SK-N-SH treated with all-trans-retinoic acid at 6 μM for 48 hours (cell line): Measurements from ENCODE around the gene UROS.

Experiments used
- ATAC-seq: fragments of 200-7000 bp; cut with Tn5 transposase; 3 replicates; pipeline ENCODE4 v1.9.1; 2020; ENCODE audit warnings: mild to moderate bottlenecking, moderate library complexity
- ARNTL ChIP-seq: fragments of 450-650 bp; formaldehyde crosslinking; IDR thresholded peaks from 2 replicates; pipeline ENCODE4 v1.5.0; 2020; ENCODE audit warnings: low read depth, mild to moderate bottlenecking, moderate library complexity, borderline replicate concordance
- BACH2 ChIP-seq: fragments of 250-450 bp; sonication (Bioruptor Pico); IDR thresholded peaks from 2 replicates; pipeline ENCODE4 v1.9.0; 2021; ENCODE audit warnings: mild to moderate bottlenecking, borderline replicate concordance
- CREB5 ChIP-seq: fragments of 250-450 bp; sonication (Bioruptor Pico); IDR thresholded peaks from 2 replicates; pipeline ENCODE4 v1.5.1; 2020; ENCODE audit warnings: low read depth, mild to moderate bottlenecking, moderate library complexity
- CSDC2 ChIP-seq: fragments of 250-450 bp; sonication (Bioruptor Pico); IDR thresholded peaks from 2 replicates; pipeline ENCODE4 v1.5.0; 2020; ENCODE audit warnings: mild to moderate bottlenecking, moderate library complexity
- CSRNP3 ChIP-seq: fragments of 250-450 bp; sonication (Bioruptor Pico); IDR thresholded peaks from 2 replicates; pipeline ENCODE4 v1.5.1; 2021; ENCODE audit warnings: mild to moderate bottlenecking, moderate library complexity
- ESRRG ChIP-seq: fragments of 250-450 bp; sonication (Bioruptor Pico); IDR thresholded peaks from 2 replicates; pipeline ENCODE4 v1.6.1; 2021; ENCODE audit warnings: mild to moderate bottlenecking
- GLIS3 ChIP-seq: fragments of 250-450 bp; sonication (Bioruptor Pico); IDR thresholded peaks from 2 replicates; pipeline ENCODE4 v1.5.0; 2020; ENCODE audit warnings: mild to moderate bottlenecking, moderate library complexity
- OSR1 ChIP-seq: fragments of 250-450 bp; sonication (Bioruptor Pico); IDR thresholded peaks from 2 replicates; pipeline ENCODE4 v1.8.0; 2022; ENCODE audit warnings: moderate library complexity, mild to moderate bottlenecking, inconsistent platforms
- POU6F1 ChIP-seq: fragments of 250-450 bp; sonication (Bioruptor Pico); IDR thresholded peaks from 2 replicates; pipeline ENCODE4 v1.8.0; 2021; ENCODE audit warnings: low read depth, mild to moderate bottlenecking, moderate library complexity, borderline replicate concordance
- RARB ChIP-seq: fragments of 250-450 bp; sonication (Bioruptor Pico); IDR thresholded peaks from 2 replicates; pipeline ENCODE4 v1.8.0; 2021; ENCODE audit warnings: mild to moderate bottlenecking, moderate library complexity
- TCF4 ChIP-seq: fragments of 250-450 bp; sonication (Bioruptor Pico); IDR thresholded peaks from 2 replicates; pipeline ENCODE4 v1.8.0; 2021; ENCODE audit warnings: mild to moderate bottlenecking, moderate library complexity, borderline replicate concordance
- TOX ChIP-seq: fragments of 250-450 bp; sonication (Bioruptor Pico); IDR thresholded peaks from 2 replicates; pipeline ENCODE4 v1.8.0; 2021; ENCODE audit warnings: mild to moderate bottlenecking, moderate library complexity, borderline replicate concordance
- ZC3H10 ChIP-seq: fragments of 250-450 bp; sonication (Bioruptor Pico); IDR thresholded peaks from 2 replicates; pipeline ENCODE4 v1.5.1; 2021; ENCODE audit warnings: mild to moderate bottlenecking, moderate library complexity
- ZFP3 ChIP-seq: fragments of 250-450 bp; sonication (Bioruptor Pico); IDR thresholded peaks from 2 replicates; pipeline ENCODE4 v1.5.0; 2020; ENCODE audit warnings: mild to moderate bottlenecking, moderate library complexity
- ZFP30 ChIP-seq: fragments of 450-650 bp; formaldehyde crosslinking; IDR thresholded peaks from 2 replicates; pipeline ENCODE4 v1.5.0; 2022; ENCODE audit warnings: mild to moderate bottlenecking, moderate library complexity
- ZNF565 ChIP-seq: fragments of 450-650 bp; formaldehyde crosslinking; conservative IDR thresholded peaks from 2 replicates; pipeline ENCODE4 v1.5.0; 2020; ENCODE audit warnings: low read depth, mild to moderate bottlenecking, moderate library complexity
- ZNF70 ChIP-seq: fragments of 450-650 bp; formaldehyde crosslinking; IDR thresholded peaks from 2 replicates; pipeline ENCODE4 v1.5.0; 2020; ENCODE audit warnings: mild to moderate bottlenecking, moderate library complexity
- ZNF8 ChIP-seq: fragments of 450-650 bp; formaldehyde crosslinking; IDR thresholded peaks from 2 replicates; pipeline ENCODE4 v1.5.0; 2020; ENCODE audit warnings: mild to moderate bottlenecking, moderate library complexity
- TF ChIP-seq, protein P1 (sequence below): fragments of 250-450 bp; sonication (Bioruptor Pico); IDR thresholded peaks from 2 replicates; pipeline ENCODE4 v1.8.0; 2020; ENCODE audit warnings: mild to moderate bottlenecking, moderate library complexity, borderline replicate concordance
- TF ChIP-seq, protein P2 (sequence below): fragments of 250-450 bp; sonication (Bioruptor Pico); IDR thresholded peaks from 2 replicates; pipeline ENCODE4 v1.5.0; 2020; ENCODE audit warnings: mild to moderate bottlenecking, moderate library complexity

The UROS gene

DNA sequence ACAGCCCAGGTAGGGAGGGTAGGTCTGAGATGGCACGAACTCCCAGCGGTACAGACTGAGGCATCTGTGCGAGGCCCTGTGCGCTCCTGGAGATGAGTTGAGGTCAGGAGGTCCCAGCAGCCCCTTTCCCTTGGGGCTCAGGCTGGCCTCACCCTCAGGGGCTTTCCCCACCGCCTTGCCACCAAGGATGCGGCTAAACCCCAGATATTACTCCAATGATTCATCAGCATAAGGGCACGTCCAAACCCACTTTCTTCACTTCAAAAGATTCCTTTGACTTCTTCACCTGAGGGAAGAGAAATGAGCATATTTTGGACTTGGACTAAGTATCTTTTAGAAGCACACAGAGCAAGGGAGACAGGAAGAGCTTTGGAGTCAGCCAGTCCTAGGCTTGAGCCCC, 20.3 kb downstream of the UROS start:
- TF ChIP-seq ZFP30 (CRISPR knock-in tag) (no peak), ZC3H10 (CRISPR knock-in tag) (no peak), OSR1 (CRISPR knock-in tag) (no peak), TCF4 (CRISPR knock-in tag) (no peak), ZNF8 (CRISPR knock-in tag) (no peak), RARB (CRISPR knock-in tag) (no peak), CREB5 (no peak), ZFP3 (CRISPR knock-in tag) (no peak), ESRRG (CRISPR knock-in tag) (no peak), ARNTL (CRISPR knock-in tag) (no peak), GLIS3 (CRISPR knock-in tag) (no peak)
- TF ChIP-seq, all 23 proteins: peak for 0
- ATAC-seq, result no peak

DNA sequence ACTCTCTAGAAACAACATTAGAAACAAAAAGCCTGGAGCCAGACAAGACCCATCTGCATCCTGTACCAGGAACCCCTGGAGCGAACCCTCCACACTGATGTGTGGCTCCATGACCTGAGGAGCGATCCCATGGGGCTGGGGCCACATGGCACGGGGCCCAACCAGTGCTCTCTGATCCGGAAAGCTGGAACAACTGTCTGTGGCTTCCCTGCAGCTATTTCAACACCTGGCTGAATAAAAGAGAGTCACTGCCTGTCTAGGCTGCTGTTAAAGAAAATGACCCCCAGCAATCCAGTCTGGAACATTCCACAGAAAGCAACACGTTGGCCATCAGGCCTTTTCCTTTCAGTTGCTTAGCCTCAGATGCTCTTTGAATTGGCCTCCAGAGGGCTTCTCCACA, 20.9 kb downstream of the UROS start:
- TF ChIP-seq ZC3H10 (CRISPR knock-in tag) (no peak), POU6F1 (CRISPR knock-in tag) (no peak), ESRRG (CRISPR knock-in tag) (no peak), BACH2 (CRISPR knock-in tag) (no peak), TOX (CRISPR knock-in tag) (no peak), ZNF8 (CRISPR knock-in tag) (no peak)
- no peak for ATAC-seq

DNA sequence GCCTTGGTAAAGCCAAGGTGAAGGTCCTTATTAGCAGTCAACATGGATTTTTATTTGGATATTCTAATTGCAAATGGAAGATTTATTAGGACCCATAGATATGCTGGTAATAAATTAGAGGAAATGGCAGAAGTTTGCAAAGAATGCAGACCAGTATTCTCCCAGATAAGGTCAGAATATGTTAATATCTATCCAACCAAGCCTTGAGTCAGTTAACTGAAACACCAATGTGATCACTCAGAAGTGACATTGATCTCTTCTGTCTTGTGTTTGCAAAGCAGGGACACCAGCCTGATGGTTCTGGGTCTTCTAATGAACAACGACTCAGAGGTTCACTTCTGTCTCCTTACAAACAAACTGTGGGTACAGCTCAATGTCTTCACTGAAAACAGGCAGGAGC, 21.5 kb downstream of the UROS start:
- no peak for ATAC-seq
- TF ChIP-seq, protein P1, sequence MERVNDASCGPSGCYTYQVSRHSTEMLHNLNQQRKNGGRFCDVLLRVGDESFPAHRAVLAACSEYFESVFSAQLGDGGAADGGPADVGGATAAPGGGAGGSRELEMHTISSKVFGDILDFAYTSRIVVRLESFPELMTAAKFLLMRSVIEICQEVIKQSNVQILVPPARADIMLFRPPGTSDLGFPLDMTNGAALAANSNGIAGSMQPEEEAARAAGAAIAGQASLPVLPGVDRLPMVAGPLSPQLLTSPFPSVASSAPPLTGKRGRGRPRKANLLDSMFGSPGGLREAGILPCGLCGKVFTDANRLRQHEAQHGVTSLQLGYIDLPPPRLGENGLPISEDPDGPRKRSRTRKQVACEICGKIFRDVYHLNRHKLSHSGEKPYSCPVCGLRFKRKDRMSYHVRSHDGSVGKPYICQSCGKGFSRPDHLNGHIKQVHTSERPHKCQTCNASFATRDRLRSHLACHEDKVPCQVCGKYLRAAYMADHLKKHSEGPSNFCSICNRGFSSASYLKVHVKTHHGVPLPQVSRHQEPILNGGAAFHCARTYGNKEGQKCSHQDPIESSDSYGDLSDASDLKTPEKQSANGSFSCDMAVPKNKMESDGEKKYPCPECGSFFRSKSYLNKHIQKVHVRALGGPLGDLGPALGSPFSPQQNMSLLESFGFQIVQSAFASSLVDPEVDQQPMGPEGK (CRISPR knock-in tag), result no peak

DNA sequence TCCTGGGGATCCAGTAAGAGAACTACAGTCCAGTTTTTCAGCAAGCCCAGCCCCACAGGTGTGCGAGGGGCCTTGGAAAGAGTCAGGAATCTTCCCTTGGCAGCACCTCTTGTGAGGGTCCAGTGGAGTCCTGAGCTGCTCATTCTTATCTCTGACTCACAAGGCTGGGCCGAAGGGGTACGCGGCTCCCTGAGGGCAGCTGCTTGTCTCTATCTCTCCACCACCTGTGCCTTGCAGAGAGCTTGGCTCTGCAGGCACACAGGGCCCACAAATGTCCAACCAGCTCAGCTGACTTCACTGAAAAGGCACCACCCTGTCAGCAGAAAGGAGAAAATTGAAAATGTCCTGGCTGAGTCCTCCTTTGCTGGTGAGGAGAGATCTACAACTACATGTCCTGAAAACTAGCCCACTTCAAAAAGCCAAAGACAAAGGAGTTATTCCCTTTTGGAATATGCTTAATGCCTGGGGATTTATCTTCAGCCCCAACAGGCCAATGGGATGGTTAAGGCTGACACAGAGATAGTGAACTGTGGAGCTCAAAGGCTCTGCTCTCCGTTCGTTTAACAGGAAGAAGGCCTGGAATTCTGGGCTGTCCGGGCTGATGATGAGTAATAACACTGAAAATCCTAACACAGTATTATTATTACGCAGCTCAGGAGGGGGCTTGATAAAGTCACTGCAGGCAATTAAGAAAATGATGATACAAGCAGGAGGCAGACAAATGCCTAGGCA, 23.4 kb downstream of the UROS start:
- ATAC-seq, result no peak
- TF ChIP-seq ZNF8 (CRISPR knock-in tag) (no peak), CSDC2 (CRISPR knock-in tag) (no peak), ZNF70 (CRISPR knock-in tag) (no peak), ESRRG (CRISPR knock-in tag) (no peak), CSRNP3 (no peak), POU6F1 (CRISPR knock-in tag) (no peak), ARNTL (CRISPR knock-in tag) (no peak), CREB5 (no peak), ZFP3 (CRISPR knock-in tag) (no peak), ZNF565 (CRISPR knock-in tag) (no peak), TCF4 (CRISPR knock-in tag) (no peak), TOX (CRISPR knock-in tag) (no peak)
- TF ChIP-seq, protein P2, sequence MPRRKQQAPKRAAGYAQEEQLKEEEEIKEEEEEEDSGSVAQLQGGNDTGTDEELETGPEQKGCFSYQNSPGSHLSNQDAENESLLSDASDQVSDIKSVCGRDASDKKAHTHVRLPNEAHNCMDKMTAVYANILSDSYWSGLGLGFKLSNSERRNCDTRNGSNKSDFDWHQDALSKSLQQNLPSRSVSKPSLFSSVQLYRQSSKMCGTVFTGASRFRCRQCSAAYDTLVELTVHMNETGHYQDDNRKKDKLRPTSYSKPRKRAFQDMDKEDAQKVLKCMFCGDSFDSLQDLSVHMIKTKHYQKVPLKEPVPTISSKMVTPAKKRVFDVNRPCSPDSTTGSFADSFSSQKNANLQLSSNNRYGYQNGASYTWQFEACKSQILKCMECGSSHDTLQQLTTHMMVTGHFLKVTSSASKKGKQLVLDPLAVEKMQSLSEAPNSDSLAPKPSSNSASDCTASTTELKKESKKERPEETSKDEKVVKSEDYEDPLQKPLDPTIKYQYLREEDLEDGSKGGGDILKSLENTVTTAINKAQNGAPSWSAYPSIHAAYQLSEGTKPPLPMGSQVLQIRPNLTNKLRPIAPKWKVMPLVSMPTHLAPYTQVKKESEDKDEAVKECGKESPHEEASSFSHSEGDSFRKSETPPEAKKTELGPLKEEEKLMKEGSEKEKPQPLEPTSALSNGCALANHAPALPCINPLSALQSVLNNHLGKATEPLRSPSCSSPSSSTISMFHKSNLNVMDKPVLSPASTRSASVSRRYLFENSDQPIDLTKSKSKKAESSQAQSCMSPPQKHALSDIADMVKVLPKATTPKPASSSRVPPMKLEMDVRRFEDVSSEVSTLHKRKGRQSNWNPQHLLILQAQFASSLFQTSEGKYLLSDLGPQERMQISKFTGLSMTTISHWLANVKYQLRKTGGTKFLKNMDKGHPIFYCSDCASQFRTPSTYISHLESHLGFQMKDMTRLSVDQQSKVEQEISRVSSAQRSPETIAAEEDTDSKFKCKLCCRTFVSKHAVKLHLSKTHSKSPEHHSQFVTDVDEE (CRISPR knock-in tag), result no peak
- TF ChIP-seq, protein P1 (CRISPR knock-in tag), result no peak
